H9 (cell line): ENCODE data around the gene AP3S2. TPM values are rescaled to one million over a fixed set of nuclear protein-coding genes. Genes with fewer than 3 reads are reported as not detected.

Experiments used
- DNase-seq: peaks from one replicate; pipeline ENCODE4 v3.0.0-alpha.2; 2017
- H2AFZ ChIP-seq: one replicate; pipeline ENCODE4 v1.6.1; 2013; ENCODE audit warnings: mild to moderate bottlenecking, low read length, control low read depth, moderate library complexity
- H2AK5ac ChIP-seq: 2 replicates; pipeline ENCODE4 v1.6.1; 2013; ENCODE audit warnings: low read length, control low read depth, mixed read lengths; ENCODE audit not compliant: insufficient read length
- H2BK120ac ChIP-seq: one replicate; pipeline ENCODE4 v1.6.1; 2013; ENCODE audit warnings: low read depth, mild to moderate bottlenecking, low read length, control low read depth, inconsistent platforms; ENCODE audit not compliant: poor library complexity, severe bottlenecking
- H2BK12ac ChIP-seq: 2 replicates; pipeline ENCODE4 v1.6.1; 2013; ENCODE audit warnings: low read length, control low read depth, mixed read lengths, low read depth; ENCODE audit not compliant: insufficient read length
- H2BK15ac ChIP-seq: 2 replicates; pipeline ENCODE4 v1.6.1; 2013; ENCODE audit warnings: low read depth, low read length, control low read depth
- H2BK20ac ChIP-seq: one replicate; pipeline ENCODE4 v1.6.1; 2013; ENCODE audit warnings: low read depth, mild to moderate bottlenecking, low read length, control low read depth, inconsistent platforms; ENCODE audit not compliant: poor library complexity, severe bottlenecking
- H2BK5ac ChIP-seq: 2 replicates; pipeline ENCODE4 v1.6.1; 2013; ENCODE audit warnings: low read length, control low read depth, mixed read lengths; ENCODE audit not compliant: insufficient read length
- H3K14ac ChIP-seq: 2 replicates; pipeline ENCODE4 v1.6.1; 2013; ENCODE audit warnings: low read length, control low read depth; ENCODE audit not compliant: insufficient read depth
- H3K18ac ChIP-seq: 2 replicates; pipeline ENCODE4 v1.6.1; 2013; ENCODE audit warnings: low read depth, mild to moderate bottlenecking, mixed read lengths, low read length, control low read depth; ENCODE audit not compliant: insufficient read length
- H3K23ac ChIP-seq: 2 replicates; pipeline ENCODE4 v1.6.1; 2013; ENCODE audit warnings: low read length, control low read depth, mixed read lengths, low read depth; ENCODE audit not compliant: insufficient read length
- H3K23me2 ChIP-seq: 2 replicates; pipeline ENCODE4 v1.6.1; 2013; ENCODE audit warnings: low read depth, mild to moderate bottlenecking, mixed read lengths, low read length, control low read depth; ENCODE audit not compliant: insufficient read length, poor library complexity, severe bottlenecking
- H3K27ac ChIP-seq: 2 replicates; pipeline ENCODE4 v1.5.1; 2013; ENCODE audit warnings: low read length, control low read depth, mixed read lengths, low read depth; ENCODE audit not compliant: insufficient read length
- H3K27me3 ChIP-seq: 2 replicates; pipeline ENCODE4 v1.6.1; 2013; ENCODE audit warnings: low read length, control low read depth, inconsistent platforms; ENCODE audit not compliant: insufficient read depth
- H3K4ac ChIP-seq: 2 replicates; pipeline ENCODE4 v1.6.1; 2013; ENCODE audit warnings: low read depth, mild to moderate bottlenecking, control low read depth, inconsistent platforms, low read length, moderate library complexity
- H3K4me1 ChIP-seq: 2 replicates; pipeline ENCODE4 v1.6.1; 2013; ENCODE audit warnings: low read length, control low read depth, inconsistent platforms; ENCODE audit not compliant: insufficient read depth
- H3K4me2 ChIP-seq: 2 replicates; pipeline ENCODE4 v1.6.1; 2013; ENCODE audit warnings: low read length, control low read depth, mixed read lengths; ENCODE audit not compliant: insufficient read length, insufficient read depth
- H3K56ac ChIP-seq: 2 replicates; pipeline ENCODE4 v1.6.1; 2013; ENCODE audit warnings: low read depth, mild to moderate bottlenecking, mixed read lengths, low read length, control low read depth; ENCODE audit not compliant: insufficient read length
- H3K79me1 ChIP-seq: 2 replicates; pipeline ENCODE4 v1.6.1; 2013; ENCODE audit warnings: low read depth, mild to moderate bottlenecking, moderate library complexity, low read length, control low read depth, inconsistent platforms; ENCODE audit not compliant: insufficient read depth, poor library complexity, severe bottlenecking
- H3K79me2 ChIP-seq: 2 replicates; pipeline ENCODE4 v1.6.1; 2013; ENCODE audit warnings: low read length, control low read depth, inconsistent platforms; ENCODE audit not compliant: insufficient read depth
- H3K9ac ChIP-seq: 2 replicates; pipeline ENCODE4 v1.6.1; 2013; ENCODE audit warnings: low read length, control low read depth, mixed read lengths; ENCODE audit not compliant: insufficient read length; ENCODE audit errors: extremely low read depth
- H3K9me3 ChIP-seq: one replicate; pipeline ENCODE4 v1.6.1; 2013; ENCODE audit warnings: low read depth, low read length, inconsistent platforms; ENCODE audit not compliant: control insufficient read depth
- H3T11ph ChIP-seq: one replicate; pipeline ENCODE4 v1.6.1; 2013; ENCODE audit warnings: mild to moderate bottlenecking, low read length, control low read depth, inconsistent platforms
- H4K20me1 ChIP-seq: one replicate; pipeline ENCODE4 v1.6.1; 2013; ENCODE audit not compliant: control insufficient read depth, insufficient read length, insufficient read depth
- H4K5ac ChIP-seq: 2 replicates; pipeline ENCODE4 v1.6.1; 2013; ENCODE audit warnings: low read depth, mild to moderate bottlenecking, mixed read lengths, low read length, control low read depth; ENCODE audit not compliant: insufficient read length
- H4K8ac ChIP-seq: replicated peaks from 2 replicates; pipeline ENCODE4 v1.6.1; 2013; ENCODE audit warnings: low read length, control low read depth, mixed read lengths, low read depth; ENCODE audit not compliant: insufficient read length
- H4K91ac ChIP-seq: 2 replicates; pipeline ENCODE4 v1.6.1; 2013; ENCODE audit warnings: low read depth, mild to moderate bottlenecking, moderate library complexity, mixed read lengths, low read length, control low read depth; ENCODE audit not compliant: insufficient read length
- H3K27ac Mint-ChIP-seq, 3 experiments: 2 replicates in 2 of 3; 3 replicates in 1 of 3; pipeline ENCODE4 v1.8.0; 2020 to 2021; ENCODE audit warnings: mixed read lengths in 3 of 3, mild to moderate bottlenecking in 1 of 3, moderate library complexity in 1 of 3
- H3K27me3 Mint-ChIP-seq: 2 replicates; pipeline ENCODE4 v1.8.0; 2021; ENCODE audit warnings: low read depth, mild to moderate bottlenecking, moderate library complexity, mixed read lengths
- H3K36me3 Mint-ChIP-seq, 3 experiments: 2 replicates in 2 of 3; 3 replicates in 1 of 3; pipeline ENCODE4 v1.8.0; 2020 to 2021; ENCODE audit warnings: low read depth in 3 of 3, mixed read lengths in 3 of 3; ENCODE audit not compliant: insufficient read depth in 1 of 3
- H3K4me1 Mint-ChIP-seq, 2 experiments: 2 replicates each; pipeline ENCODE4 v1.8.0; 2020; ENCODE audit warnings: mixed read lengths in 2 of 2
- H3K4me3 Mint-ChIP-seq, 2 experiments: 2 replicates in 1 of 2; 3 replicates in 1 of 2; pipeline ENCODE4 v1.8.0; 2020 to 2021; ENCODE audit warnings: mild to moderate bottlenecking in 2 of 2, mixed read lengths in 2 of 2, moderate library complexity in 1 of 2
- H3K9me3 Mint-ChIP-seq, 2 experiments: 2 replicates in 1 of 2; 3 replicates in 1 of 2; pipeline ENCODE4 v1.8.0; 2020; ENCODE audit warnings: mild to moderate bottlenecking in 2 of 2, mixed read lengths in 2 of 2, moderate library complexity in 1 of 2
- CTCF ChIP-seq: fragments of 200-600 bp; sonication (generic); conservative IDR thresholded peaks from 3 replicates; pipeline ENCODE4 v1.8.0; 2021; ENCODE audit warnings: antibody characterized with exemption, mild to moderate bottlenecking
- WGBS: extraction: QIAGEN DNeasy Blood & Tissue Kit; methylation state at CpG from one replicate; pipeline ENCODE4 v1.1.7; 2013; ENCODE audit warnings: missing lambda C conversion rate, low lambda C conversion rate, mixed read lengths; ENCODE audit not compliant: insufficient read length; ENCODE audit errors: extremely low coverage; 5-methylcytosine and 5-hydroxymethylcytosine counted together
- total RNA-seq: library from RNA; stranded (reverse); gene quantifications from 2 replicates; pipeline ENCODE4 v1.2.1, GENCODE V29; 2021

Gene AP3S2
- total RNA-seq, 1 experiment from 2014 or later, result 33.9 TPM

DNA sequence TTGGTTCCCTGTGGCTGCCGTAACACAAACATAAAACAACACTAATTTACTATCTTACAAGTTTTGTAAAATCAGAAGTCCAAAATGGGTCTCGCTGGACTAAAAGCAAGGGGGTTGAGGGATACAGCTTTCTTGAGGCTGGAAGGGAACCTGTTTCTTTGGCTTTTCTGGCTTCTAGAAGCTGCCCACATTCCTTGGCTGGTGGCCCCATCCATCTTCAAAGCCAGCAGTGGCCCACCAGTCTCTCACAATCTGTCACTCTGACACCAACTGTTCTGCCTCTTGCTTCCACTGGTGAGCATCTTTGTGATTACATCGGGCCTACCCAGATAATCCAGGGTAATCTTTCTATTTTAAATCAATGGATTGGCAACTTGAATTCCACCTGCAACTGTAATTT, 78.0 kb downstream of the AP3S2 start:
- H3K36me3 Mint-ChIP-seq, result peaks cover 0 to 11% (median 0%) of the 10 kb centered on the region in 3 experiments; a peak in 2 of 7 replicates
- Histone ChIP-seq H3K23ac (no peak overlapping the region), H3K18ac (no peak overlapping the region), H3K9me3 (no peaks in the 10 kb centered on the region), H4K5ac (no peak overlapping the region), H4K91ac (no peak overlapping the region), H4K20me1 (no peaks in the 10 kb centered on the region), H2BK20ac (no peak overlapping the region), H3T11ph (no peak overlapping the region), H3K79me2 (no peaks in the 10 kb centered on the region), H4K8ac (no peak overlapping the region), H2BK5ac (no peak overlapping the region), H3K23me2 (peaks cover 9% of the 10 kb centered on the region), H2AFZ (no peak overlapping the region), H3K14ac (no peak overlapping the region), H2BK15ac (no peak overlapping the region), H2BK120ac (no peak overlapping the region), H3K4me2 (no peak overlapping the region), H2BK12ac (no peak overlapping the region), H2AK5ac (no peak overlapping the region), H3K56ac (no peak overlapping the region), H3K27ac (no peak overlapping the region), H3K4ac (no peak overlapping the region), H3K9ac (no peak overlapping the region), H3K27me3 (peaks cover 14% of the 10 kb centered on the region; the same call in 1 of the 2 replicates), H3K4me1 (no peaks in the 10 kb centered on the region), H3K79me1 (no peaks in the 10 kb centered on the region)
- peaks cover 48% of the 10 kb centered on the region for H3K27me3 Mint-ChIP-seq
- no CpG with 5 or more reads among the region's 3 CpGs for WGBS
- peaks cover 13 to 17% of the 10 kb centered on the region in 2 experiments for H3K9me3 Mint-ChIP-seq
- no peak for DNase-seq
- H3K27ac Mint-ChIP-seq, result no peak overlapping the region
- no peak for TF ChIP-seq CTCF
- peak overlapping the region in 1 of 2 experiments; percentile 80; a peak in 3 of 5 replicates for H3K4me3 Mint-ChIP-seq
- 0 out of 4 replicates have a peak, but pooled peaks cover 0 to 2% of the 10 kb centered on the region in 2 experiments for H3K4me1 Mint-ChIP-seq
